ENCODE results near the gene SEMA4C.

The SEMA4C gene

GRCh38 chr2:96912346-96913116 is 42.7 kb upstream of the SEMA4C start:
- no peaks in the 10 kb centered on the region for H3K36me3 ChIP-seq (ENCODE audit: control insufficient read depth in 2 of 2, insufficient read depth in 2 of 2, low read length in 2 of 2)
- H3K9ac ChIP-seq (ENCODE audit: low read length in 2 of 2) = no peak overlapping the region
- no peaks in the 10 kb centered on the region for H3K9me3 ChIP-seq (ENCODE audit: control insufficient read depth in 2 of 2, low read length in 2 of 2)
- H3K4me1 ChIP-seq (ENCODE audit: control insufficient read depth, insufficient read depth, low read length) = peaks cover 23% of the 10 kb centered on the region
- no peaks in the 10 kb centered on the region for H3K27me3 ChIP-seq (ENCODE audit: control insufficient read depth in 1 of 2, insufficient read depth in 2 of 2, low read length in 2 of 2)
- no peak overlapping the region for H3K4me3 ChIP-seq (ENCODE audit: low read length in 2 of 2)
- H3K27ac ChIP-seq (ENCODE audit: low read length) = no peak overlapping the region

GRCh38 chr2:96909611-96910021 is 39.7 kb upstream of the SEMA4C start:
- Histone ChIP-seq H3K9me3 (ENCODE audit: control insufficient read depth in 2 of 2, low read length in 2 of 2) (no peaks in the 10 kb centered on the region), H3K9ac (ENCODE audit: low read length in 2 of 2) (no peak overlapping the region), H3K4me3 (ENCODE audit: low read length in 2 of 2) (no peak overlapping the region), H3K36me3 (ENCODE audit: control insufficient read depth in 2 of 2, insufficient read depth in 2 of 2, low read length in 2 of 2) (no peaks in the 10 kb centered on the region), H3K27ac (ENCODE audit: low read length) (no peak overlapping the region), H3K4me1 (ENCODE audit: control insufficient read depth, insufficient read depth, low read length) (peaks cover 33% of the 10 kb centered on the region), H3K27me3 (ENCODE audit: control insufficient read depth in 1 of 2, insufficient read depth in 2 of 2, low read length in 2 of 2) (no peaks in the 10 kb centered on the region)

- H3K9me3 ChIP-seq (ENCODE audit: control insufficient read depth in 2 of 2, low read length in 2 of 2) = no peaks in the 10 kb centered on the region
- H3K36me3 ChIP-seq (ENCODE audit: control insufficient read depth in 2 of 2, insufficient read depth in 2 of 2, low read length in 2 of 2) = no peaks in the 10 kb centered on the region
- peak overlapping the region; percentile 99 for H3K27ac ChIP-seq (ENCODE audit: low read length)
- peak overlapping the region; percentile 56 to 67 for H3K4me3 ChIP-seq (ENCODE audit: low read length in 2 of 2)
- H3K9ac ChIP-seq (ENCODE audit: low read length in 2 of 2) = peak overlapping the region; percentile 76 to 78
- H3K27me3 ChIP-seq (ENCODE audit: control insufficient read depth in 1 of 2, insufficient read depth in 2 of 2, low read length in 2 of 2) = no peaks in the 10 kb centered on the region
- peaks cover 43% of the 10 kb centered on the region for H3K4me1 ChIP-seq (ENCODE audit: control insufficient read depth, insufficient read depth, low read length)
These were observed 37.5 kb upstream of the SEMA4C start for GRCh38 chr2:96907115-96908041.

- Histone ChIP-seq H3K4me1 (ENCODE audit: control insufficient read depth, insufficient read depth, low read length) (peaks cover 43% of the 10 kb centered on the region), H3K36me3 (ENCODE audit: control insufficient read depth in 2 of 2, insufficient read depth in 2 of 2, low read length in 2 of 2) (no peaks in the 10 kb centered on the region), H3K27ac (ENCODE audit: low read length) (peak overlapping the region; percentile 99), H3K4me3 (ENCODE audit: low read length in 2 of 2) (peak overlapping the region; percentile 56 to 67), H3K9me3 (ENCODE audit: control insufficient read depth in 2 of 2, low read length in 2 of 2) (no peaks in the 10 kb centered on the region), H3K27me3 (ENCODE audit: control insufficient read depth in 1 of 2, insufficient read depth in 2 of 2, low read length in 2 of 2) (no peaks in the 10 kb centered on the region), H3K9ac (ENCODE audit: low read length in 2 of 2) (peak overlapping the region; percentile 74 to 76)
These were observed 36.8 kb upstream of the SEMA4C start for GRCh38 chr2:96906729-96907114.

- Histone ChIP-seq H3K36me3 (ENCODE audit: control insufficient read depth in 2 of 2, insufficient read depth in 2 of 2, low read length in 2 of 2) (no peaks in the 10 kb centered on the region), H3K27me3 (ENCODE audit: control insufficient read depth in 1 of 2, insufficient read depth in 2 of 2, low read length in 2 of 2) (no peaks in the 10 kb centered on the region), H3K4me3 (ENCODE audit: low read length in 2 of 2) (peak overlapping the region in 1 of 2 donors; percentile 15), H3K9me3 (ENCODE audit: control insufficient read depth in 2 of 2, low read length in 2 of 2) (no peaks in the 10 kb centered on the region), H3K4me1 (ENCODE audit: control insufficient read depth, insufficient read depth, low read length) (peaks cover 46% of the 10 kb centered on the region), H3K27ac (ENCODE audit: low read length) (peak overlapping the region; percentile 58), H3K9ac (ENCODE audit: low read length in 2 of 2) (peak overlapping the region; percentile 29 to 37)
These were observed 33.9 kb upstream of the SEMA4C start for GRCh38 chr2:96903815-96904214.

- peak overlapping the region; percentile 29 to 37 for H3K9ac ChIP-seq (ENCODE audit: low read length in 2 of 2)
- peak overlapping the region; percentile 58 for H3K27ac ChIP-seq (ENCODE audit: low read length)
These were observed 33.4 kb upstream of the SEMA4C start for GRCh38 chr2:96903318-96903717.

GRCh38 chr2:96900237-96900636 is 30.4 kb upstream of the SEMA4C start:
- H3K9ac ChIP-seq (ENCODE audit: low read length in 2 of 2) = no peak overlapping the region
- no peaks in the 10 kb centered on the region for H3K27me3 ChIP-seq (ENCODE audit: control insufficient read depth in 1 of 2, insufficient read depth in 2 of 2, low read length in 2 of 2)
- no peaks in the 10 kb centered on the region for H3K36me3 ChIP-seq (ENCODE audit: control insufficient read depth in 2 of 2, insufficient read depth in 2 of 2, low read length in 2 of 2)
- no peak overlapping the region for H3K4me3 ChIP-seq (ENCODE audit: low read length in 2 of 2)
- H3K27ac ChIP-seq (ENCODE audit: low read length) = no peak overlapping the region
- H3K9me3 ChIP-seq (ENCODE audit: control insufficient read depth in 2 of 2, low read length in 2 of 2) = no peaks in the 10 kb centered on the region
- peaks cover 43% of the 10 kb centered on the region for H3K4me1 ChIP-seq (ENCODE audit: control insufficient read depth, insufficient read depth, low read length)

More at GRCh38 chr2:96903318-96903717, 33.4 kb upstream of the SEMA4C start:
- no peaks in the 10 kb centered on the region for H3K9me3 ChIP-seq (ENCODE audit: control insufficient read depth in 2 of 2, low read length in 2 of 2)
- peak overlapping the region in 1 of 2 donors; percentile 15 for H3K4me3 ChIP-seq (ENCODE audit: low read length in 2 of 2)
- H3K36me3 ChIP-seq (ENCODE audit: control insufficient read depth in 2 of 2, insufficient read depth in 2 of 2, low read length in 2 of 2) = no peaks in the 10 kb centered on the region
- H3K27me3 ChIP-seq (ENCODE audit: control insufficient read depth in 1 of 2, insufficient read depth in 2 of 2, low read length in 2 of 2) = no peaks in the 10 kb centered on the region
- peaks cover 48% of the 10 kb centered on the region for H3K4me1 ChIP-seq (ENCODE audit: control insufficient read depth, insufficient read depth, low read length)

GRCh38 chr2:96899413-96899741 is 29.5 kb upstream of the SEMA4C start:
- peaks cover 39% of the 10 kb centered on the region for H3K4me1 ChIP-seq (ENCODE audit: control insufficient read depth, insufficient read depth, low read length)
- no peaks in the 10 kb centered on the region for H3K9me3 ChIP-seq (ENCODE audit: control insufficient read depth in 2 of 2, low read length in 2 of 2)
- no peaks in the 10 kb centered on the region for H3K36me3 ChIP-seq (ENCODE audit: control insufficient read depth in 2 of 2, insufficient read depth in 2 of 2, low read length in 2 of 2)
- no peaks in the 10 kb centered on the region for H3K27me3 ChIP-seq (ENCODE audit: control insufficient read depth in 1 of 2, insufficient read depth in 2 of 2, low read length in 2 of 2)
- no peak overlapping the region for H3K27ac ChIP-seq (ENCODE audit: low read length)
- H3K9ac ChIP-seq (ENCODE audit: low read length in 2 of 2) = no peak overlapping the region
- H3K4me3 ChIP-seq (ENCODE audit: low read length in 2 of 2) = no peak overlapping the region

- no peak overlapping the region for H3K9ac ChIP-seq (ENCODE audit: low read length in 2 of 2)
- no peak overlapping the region for H3K4me3 ChIP-seq (ENCODE audit: low read length in 2 of 2)
- H3K27me3 ChIP-seq (ENCODE audit: control insufficient read depth in 1 of 2, insufficient read depth in 2 of 2, low read length in 2 of 2) = no peaks in the 10 kb centered on the region
- H3K27ac ChIP-seq (ENCODE audit: low read length) = no peak overlapping the region
- no peaks in the 10 kb centered on the region for H3K36me3 ChIP-seq (ENCODE audit: control insufficient read depth in 2 of 2, insufficient read depth in 2 of 2, low read length in 2 of 2)
- H3K9me3 ChIP-seq (ENCODE audit: control insufficient read depth in 2 of 2, low read length in 2 of 2) = no peaks in the 10 kb centered on the region
- peaks cover 34% of the 10 kb centered on the region for H3K4me1 ChIP-seq (ENCODE audit: control insufficient read depth, insufficient read depth, low read length)
These were observed 28.9 kb upstream of the SEMA4C start for GRCh38 chr2:96898641-96899412.

GRCh38 chr2:96898135-96898505 is 28.2 kb upstream of the SEMA4C start:
- Histone ChIP-seq H3K9ac (ENCODE audit: low read length in 2 of 2) (no peak overlapping the region), H3K27ac (ENCODE audit: low read length) (no peak overlapping the region), H3K9me3 (ENCODE audit: control insufficient read depth in 2 of 2, low read length in 2 of 2) (no peaks in the 10 kb centered on the region), H3K4me3 (ENCODE audit: low read length in 2 of 2) (no peak overlapping the region), H3K4me1 (ENCODE audit: control insufficient read depth, insufficient read depth, low read length) (peaks cover 28% of the 10 kb centered on the region), H3K36me3 (ENCODE audit: control insufficient read depth in 2 of 2, insufficient read depth in 2 of 2, low read length in 2 of 2) (no peaks in the 10 kb centered on the region), H3K27me3 (ENCODE audit: control insufficient read depth in 1 of 2, insufficient read depth in 2 of 2, low read length in 2 of 2) (no peaks in the 10 kb centered on the region)

Measured in stomach smooth muscle (tissue), 2 donors.